ENCODE data around the gene B4GALT1.

The B4GALT1 gene

GRCh38 chr9:33128570-33128969 lies 38.6 kb downstream of the B4GALT1 start:
- H3K27me3 Mint-ChIP-seq, result no peaks in the 10 kb centered on the region
- peaks cover 20% of the 10 kb centered on the region for H3K36me3 Mint-ChIP-seq
- H3K9me3 Mint-ChIP-seq, result no peaks in the 10 kb centered on the region
- H3K27ac Mint-ChIP-seq, result peak overlapping the region; percentile 43
- no peak overlapping the region for H3K4me3 Mint-ChIP-seq
- H3K4me1 Mint-ChIP-seq, result peaks cover 55% of the 10 kb centered on the region

GRCh38 chr9:33127881-33128280 lies 39.3 kb downstream of the B4GALT1 start:
- Mint-ChIP-seq H3K4me3 (no peak overlapping the region), H3K36me3 (peaks cover 20% of the 10 kb centered on the region), H3K9me3 (no peaks in the 10 kb centered on the region)

GRCh38 chr9:33125871-33126823 lies 41.0 kb downstream of the B4GALT1 start:
- no peak overlapping the region for H3K4me3 Mint-ChIP-seq
- H3K9me3 Mint-ChIP-seq, result no peaks in the 10 kb centered on the region
- H3K27me3 Mint-ChIP-seq, result no peaks in the 10 kb centered on the region
- H3K27ac Mint-ChIP-seq, result no peak overlapping the region
- H3K36me3 Mint-ChIP-seq, result peaks cover 18% of the 10 kb centered on the region
- peaks cover 52% of the 10 kb centered on the region for H3K4me1 Mint-ChIP-seq

More at GRCh38 chr9:33127881-33128280, 39.3 kb downstream of the B4GALT1 start:
- H3K27me3 Mint-ChIP-seq, result no peaks in the 10 kb centered on the region
- peak overlapping the region; percentile 65 for H3K27ac Mint-ChIP-seq
- H3K4me1 Mint-ChIP-seq, result peaks cover 55% of the 10 kb centered on the region

GRCh38 chr9:33125461-33125860 lies 41.7 kb downstream of the B4GALT1 start:
- H3K27me3 Mint-ChIP-seq, result no peaks in the 10 kb centered on the region
- no peak overlapping the region for H3K4me3 Mint-ChIP-seq
- H3K27ac Mint-ChIP-seq, result no peak overlapping the region
- H3K9me3 Mint-ChIP-seq, result no peaks in the 10 kb centered on the region
- peaks cover 18% of the 10 kb centered on the region for H3K36me3 Mint-ChIP-seq
- peaks cover 53% of the 10 kb centered on the region for H3K4me1 Mint-ChIP-seq

- H3K4me1 Mint-ChIP-seq, result peaks cover 50% of the 10 kb centered on the region
- no peak overlapping the region for H3K4me3 Mint-ChIP-seq
- no peaks in the 10 kb centered on the region for H3K27me3 Mint-ChIP-seq
- H3K9me3 Mint-ChIP-seq, result no peaks in the 10 kb centered on the region
- peaks cover 21% of the 10 kb centered on the region for H3K36me3 Mint-ChIP-seq
- peak overlapping the region; percentile 4 for H3K27ac Mint-ChIP-seq
Measured at GRCh38 chr9:33124751-33125381, 42.3 kb downstream of the B4GALT1 start.

- Mint-ChIP-seq H3K27me3 (no peaks in the 10 kb centered on the region), H3K4me1 (peaks cover 47% of the 10 kb centered on the region), H3K4me3 (no peak overlapping the region), H3K27ac (no peak overlapping the region), H3K36me3 (peaks cover 19% of the 10 kb centered on the region), H3K9me3 (no peaks in the 10 kb centered on the region)
Measured at GRCh38 chr9:33124046-33124445, 43.1 kb downstream of the B4GALT1 start.

- Mint-ChIP-seq H3K4me1 (peaks cover 43% of the 10 kb centered on the region), H3K9me3 (no peaks in the 10 kb centered on the region), H3K36me3 (peaks cover 19% of the 10 kb centered on the region), H3K4me3 (no peak overlapping the region), H3K27ac (no peak overlapping the region), H3K27me3 (no peaks in the 10 kb centered on the region)
Measured at GRCh38 chr9:33123407-33124031, 43.6 kb downstream of the B4GALT1 start.

GRCh38 chr9:33120620-33121019 lies 46.5 kb downstream of the B4GALT1 start:
- Mint-ChIP-seq H3K9me3 (no peaks in the 10 kb centered on the region), H3K4me3 (no peak overlapping the region), H3K27ac (no peak overlapping the region), H3K4me1 (peaks cover 42% of the 10 kb centered on the region), H3K27me3 (no peaks in the 10 kb centered on the region), H3K36me3 (peaks cover 14% of the 10 kb centered on the region)

GRCh38 chr9:33117796-33118195 lies 49.3 kb downstream of the B4GALT1 start:
- H3K27ac Mint-ChIP-seq, result peak overlapping the region; percentile 5
- H3K27me3 Mint-ChIP-seq, result no peaks in the 10 kb centered on the region
- H3K36me3 Mint-ChIP-seq, result peaks cover 14% of the 10 kb centered on the region
- H3K9me3 Mint-ChIP-seq, result no peaks in the 10 kb centered on the region
- no peak overlapping the region for H3K4me3 Mint-ChIP-seq
- peaks cover 36% of the 10 kb centered on the region for H3K4me1 Mint-ChIP-seq

GRCh38 chr9:33117306-33117705 lies 49.8 kb downstream of the B4GALT1 start:
- Mint-ChIP-seq H3K36me3 (peaks cover 16% of the 10 kb centered on the region), H3K4me3 (no peak overlapping the region), H3K27ac (peak overlapping the region; percentile 35), H3K9me3 (no peaks in the 10 kb centered on the region), H3K27me3 (no peaks in the 10 kb centered on the region), H3K4me1 (peaks cover 36% of the 10 kb centered on the region)

- H3K27me3 Mint-ChIP-seq, result no peaks in the 10 kb centered on the region
- no peak overlapping the region for H3K4me3 Mint-ChIP-seq
- H3K27ac Mint-ChIP-seq, result no peak overlapping the region
- H3K9me3 Mint-ChIP-seq, result no peaks in the 10 kb centered on the region
- H3K36me3 Mint-ChIP-seq, result peaks cover 14% of the 10 kb centered on the region
- H3K4me1 Mint-ChIP-seq, result peaks cover 35% of the 10 kb centered on the region
Measured at GRCh38 chr9:33116860-33117259, 50.3 kb downstream of the B4GALT1 start.

GRCh38 chr9:33114746-33115145 lies 52.4 kb downstream of the B4GALT1 start:
- Mint-ChIP-seq H3K27me3 (no peaks in the 10 kb centered on the region), H3K4me1 (peaks cover 29% of the 10 kb centered on the region), H3K27ac (peak overlapping the region; percentile 51), H3K4me3 (no peak overlapping the region), H3K9me3 (no peaks in the 10 kb centered on the region), H3K36me3 (peaks cover 7% of the 10 kb centered on the region)

- peaks cover 25% of the 10 kb centered on the region for H3K4me1 Mint-ChIP-seq
- no peak overlapping the region for H3K4me3 Mint-ChIP-seq
- peaks cover 4% of the 10 kb centered on the region for H3K36me3 Mint-ChIP-seq
- no peaks in the 10 kb centered on the region for H3K27me3 Mint-ChIP-seq
- peak overlapping the region; percentile 42 for H3K27ac Mint-ChIP-seq
- H3K9me3 Mint-ChIP-seq, result no peaks in the 10 kb centered on the region
Measured at GRCh38 chr9:33113799-33114547, 53.2 kb downstream of the B4GALT1 start.

GRCh38 chr9:33112094-33112493 lies 55.0 kb downstream of the B4GALT1 start:
- H3K27ac Mint-ChIP-seq, result peak overlapping the region; percentile 52
- H3K4me1 Mint-ChIP-seq, result peaks cover 13% of the 10 kb centered on the region
- no peak overlapping the region for H3K4me3 Mint-ChIP-seq
- H3K27me3 Mint-ChIP-seq, result no peaks in the 10 kb centered on the region
- H3K36me3 Mint-ChIP-seq, result peaks cover 2% of the 10 kb centered on the region
- H3K9me3 Mint-ChIP-seq, result no peaks in the 10 kb centered on the region

GRCh38 chr9:33111631-33112030 lies 55.5 kb downstream of the B4GALT1 start:
- peaks cover 10% of the 10 kb centered on the region for H3K4me1 Mint-ChIP-seq
- H3K27me3 Mint-ChIP-seq, result no peaks in the 10 kb centered on the region
- peak overlapping the region; percentile 52 for H3K27ac Mint-ChIP-seq
- peaks cover 2% of the 10 kb centered on the region for H3K36me3 Mint-ChIP-seq
- no peak overlapping the region for H3K4me3 Mint-ChIP-seq
- H3K9me3 Mint-ChIP-seq, result no peaks in the 10 kb centered on the region
